PC-3 (cell line): ENCODE results near the gene SYMPK. TPM values are rescaled to one million over a fixed set of nuclear protein-coding genes. Genes with fewer than 3 reads are reported as not detected.

Experiments
- ATAC-seq: fragments of 200-7000 bp; cut with Tn5 transposase; 2 replicates; pipeline ENCODE4 v1.9.1; 2020; ENCODE audit warnings: mild to moderate bottlenecking, moderate library complexity
- BruUV-seq: library from RNA; stranded (reverse); fragments of 400-500 nt; replicated peaks from 2 replicates; lab custom pipeline; 2021; lab: Mats Ljungman, UMichigan
- CTCF ChIA-PET: fragments of 300-600 bp; sonication (Branson Sonifier 250); formaldehyde crosslinking; loops from one replicate; lab custom pipeline; 2022; ENCODE audit warnings: antibody characterized with exemption; lab: Charles Lee
- POLR2A ChIA-PET: fragments of 300-600 bp; sonication (Branson Sonifier 250); formaldehyde crosslinking; loops from one replicate; lab custom pipeline; 2022; ENCODE audit warnings: antibody characterized with exemption; ENCODE audit not compliant: unreplicated experiment; lab: Charles Lee
- DNase-seq: peaks from one replicate; pipeline ENCODE4 v3.0.0-alpha.2; 2015
- H2AFZ ChIP-seq: fragments of 300-600 bp; sonication (generic); 2 replicates; pipeline ENCODE4 v1.6.0; 2016; ENCODE audit warnings: antibody characterized with exemption, low read length
- H3F3A ChIP-seq: fragments of 300-600 bp; sonication (generic); one replicate; pipeline ENCODE4 v1.6.0; 2017; ENCODE audit warnings: antibody characterized with exemption, low read length, control low read depth, mild to moderate bottlenecking; ENCODE audit not compliant: unreplicated experiment
- H3K27ac ChIP-seq: fragments of 300-600 bp; sonication (generic); 2 replicates; pipeline ENCODE4 v1.5.1; 2016; ENCODE audit warnings: mild to moderate bottlenecking, low read length
- H3K27me3 ChIP-seq: fragments of 300-600 bp; sonication (generic); 2 replicates; pipeline ENCODE4 v1.6.1; 2016; ENCODE audit warnings: low read length, mixed read lengths
- H3K36me3 ChIP-seq: fragments of 300-600 bp; sonication (generic); 2 replicates; pipeline ENCODE4 v1.6.1; 2016; ENCODE audit warnings: low read depth, mixed run types, low read length, mixed read lengths
- H3K4me1 ChIP-seq: fragments of 300-600 bp; sonication (generic); 2 replicates; pipeline ENCODE4 v1.5.1; 2016; ENCODE audit warnings: low read length; ENCODE audit not compliant: insufficient read depth
- H3K4me2 ChIP-seq: fragments of 300-600 bp; sonication (generic); 2 replicates; pipeline ENCODE4 v1.6.0; 2016; ENCODE audit warnings: low read length
- H3K4me3 ChIP-seq: fragments of 300-600 bp; sonication (generic); 2 replicates; pipeline ENCODE4 v1.5.1; 2016; ENCODE audit warnings: mild to moderate bottlenecking, low read length, mixed read lengths
- H3K79me2 ChIP-seq: fragments of 300-600 bp; sonication (generic); 2 replicates; pipeline ENCODE4 v1.6.1; 2017; ENCODE audit warnings: low read length, mixed read lengths
- H3K9ac ChIP-seq: fragments of 300-600 bp; sonication (generic); 2 replicates; pipeline ENCODE4 v1.6.0; 2016; ENCODE audit warnings: mild to moderate bottlenecking, low read length
- H3K9me2 ChIP-seq: fragments of 300-600 bp; sonication (generic); replicated peaks from 2 replicates; pipeline ENCODE4 v1.6.1; 2016; ENCODE audit warnings: mixed run types, low read length, mixed read lengths
- H3K9me3 ChIP-seq: fragments of 300-600 bp; sonication (generic); 2 replicates; pipeline ENCODE4 v1.6.1; 2016; ENCODE audit warnings: low read length, mixed read lengths
- H4K20me1 ChIP-seq: fragments of 300-600 bp; sonication (generic); 2 replicates; pipeline ENCODE4 v1.6.1; 2016; ENCODE audit warnings: low read length, mixed read lengths
- EZH2 ChIP-seq: fragments of 300-600 bp; sonication (generic); IDR thresholded peaks from one replicate; pipeline ENCODE4 v1.6.1; 2017; ENCODE audit warnings: antibody characterized with exemption, mild to moderate bottlenecking, low read length; ENCODE audit not compliant: unreplicated experiment
- EZH2phosphoT487 ChIP-seq: fragments of 300-600 bp; sonication (generic); IDR thresholded peaks from 2 replicates; pipeline ENCODE4 v1.6.1; 2018; ENCODE audit warnings: mild to moderate bottlenecking, antibody characterized with exemption, low read length, borderline replicate concordance
- intact Hi-C: fragments of 100-400 bp; cut with micrococcal nuclease; formaldehyde crosslinking; loops from 2 replicates; pipeline ENCODE4 v1.9.0; 2023
- total RNA-seq: library from RNA; depleted of rRNA; stranded (reverse); fragments of >200 nt; gene quantifications from 2 replicates; pipeline ENCODE4 v1.2.3, GENCODE V29; 2014
- TF ChIP-seq, protein P1 (sequence below): fragments of 300-600 bp; sonication (generic); conservative IDR thresholded peaks from 2 replicates; pipeline ENCODE4 v1.5.1; 2017; ENCODE audit warnings: antibody characterized with exemption, low read depth, mild to moderate bottlenecking, low read length

SYMPK gene
- total RNA-seq, 1 experiment from 2014 or later = 36.6 TPM

DNA sequence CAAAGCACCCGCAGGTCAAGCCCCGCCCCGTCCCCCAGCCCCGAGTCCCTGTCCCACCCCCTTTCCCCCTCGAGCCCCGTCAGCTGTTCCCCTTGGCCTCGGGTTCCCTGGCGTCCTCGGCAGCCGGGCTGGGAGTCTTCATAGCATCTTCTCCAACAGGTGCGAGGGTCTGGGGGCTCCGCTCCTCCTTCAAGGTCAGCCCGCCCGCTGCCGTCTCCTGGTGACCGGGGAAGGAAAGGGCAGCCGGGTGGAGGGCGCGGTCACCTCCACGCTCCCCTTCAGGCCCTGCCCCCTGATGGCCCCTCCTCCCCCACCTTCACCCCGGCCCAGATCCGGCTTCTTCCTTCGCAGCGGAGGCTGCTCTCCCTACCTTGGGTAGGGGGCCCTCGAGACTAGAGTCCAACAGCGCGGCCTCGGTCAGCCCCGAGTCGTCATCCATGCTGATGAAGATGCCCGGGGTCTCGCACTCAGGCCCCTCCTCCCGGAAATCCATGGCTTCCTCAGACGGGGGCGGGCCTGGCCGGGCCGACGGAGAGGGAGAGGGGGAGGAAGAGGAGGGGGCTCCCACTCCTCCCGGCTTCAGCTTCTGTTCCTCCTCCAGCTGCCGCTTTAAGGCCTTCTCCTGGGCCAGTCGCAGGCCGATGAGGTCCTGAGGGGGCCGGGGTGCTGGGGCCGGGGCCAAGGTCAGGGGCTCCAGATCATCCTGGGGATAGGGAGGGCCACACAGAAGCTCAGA lies 47.3 kb downstream of the SYMPK start:
- Histone ChIP-seq H2AFZ (no peak overlapping the region), H3K4me2 (no peak overlapping the region)
- BruUV-seq = no TSS peak

DNA sequence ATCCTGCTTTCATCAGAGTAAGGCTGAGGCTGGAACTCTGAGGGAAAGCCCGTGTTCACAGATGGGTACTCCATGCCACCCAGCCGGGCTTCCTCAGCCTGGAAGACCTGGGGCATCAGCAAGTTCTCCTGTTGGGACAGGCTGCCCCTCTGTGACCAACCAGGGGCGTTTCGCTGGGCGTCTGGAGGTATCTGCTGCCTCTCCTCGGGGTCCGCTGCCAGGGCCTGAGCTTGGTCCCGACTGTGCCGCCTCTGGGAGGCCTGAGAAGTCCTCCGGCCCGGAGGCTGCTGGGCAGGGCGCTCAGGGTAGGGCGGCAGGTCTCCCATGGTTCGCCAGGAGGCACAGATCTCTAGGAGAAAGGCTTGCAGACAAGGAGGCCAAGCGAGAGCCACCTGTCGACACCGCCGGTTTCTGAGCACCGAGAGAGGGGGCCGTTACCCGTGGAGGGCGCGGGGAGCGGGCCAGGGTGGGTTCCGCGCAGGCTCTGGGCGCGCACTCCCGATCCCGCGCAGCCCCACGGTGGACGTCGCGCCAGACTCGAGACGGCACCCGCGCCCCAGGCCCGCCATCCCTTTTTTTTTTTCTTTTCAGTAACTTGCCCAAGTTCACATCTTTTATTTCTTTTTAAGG lies 48.0 kb downstream of the SYMPK start, which contains the start of gene RSPH6A:
Gene RSPH6A, minus strand, starts transcription at position 458 of the 630 bp plus-strand sequence. Its CDS starts 132 bp downstream, at position 326.
- CTCF ChIA-PET = no interaction called here
- ATAC-seq = no peak
- Histone ChIP-seq H3K9me2 (no peaks in the 10 kb centered on the region), H3K27ac (no peak within 1 kb of the TSS), H3F3A (no peaks in the 10 kb centered on the region), H3K9ac (no peak within 1 kb of the TSS), H3K79me2 (no peaks in the 10 kb centered on the region), H3K4me2 (no peak within 1 kb of the TSS), H3K36me3 (no peaks in the 10 kb centered on the region; the same call in 1 of the 2 replicates), H2AFZ (no peak within 1 kb of the TSS), H3K4me1 (no peaks in the 10 kb centered on the region; the same call in 1 of the 2 replicates), H4K20me1 (no peaks in the 10 kb centered on the region), H3K4me3 (no peak within 1 kb of the TSS), H3K9me3 (no peaks in the 10 kb centered on the region), H3K27me3 (no peaks in the 10 kb centered on the region)
- POLR2A ChIA-PET = no interaction called here
- intact Hi-C loops = no loop called here
- no TSS peak for BruUV-seq
- no peak for DNase-seq
- TF ChIP-seq, protein P1, sequence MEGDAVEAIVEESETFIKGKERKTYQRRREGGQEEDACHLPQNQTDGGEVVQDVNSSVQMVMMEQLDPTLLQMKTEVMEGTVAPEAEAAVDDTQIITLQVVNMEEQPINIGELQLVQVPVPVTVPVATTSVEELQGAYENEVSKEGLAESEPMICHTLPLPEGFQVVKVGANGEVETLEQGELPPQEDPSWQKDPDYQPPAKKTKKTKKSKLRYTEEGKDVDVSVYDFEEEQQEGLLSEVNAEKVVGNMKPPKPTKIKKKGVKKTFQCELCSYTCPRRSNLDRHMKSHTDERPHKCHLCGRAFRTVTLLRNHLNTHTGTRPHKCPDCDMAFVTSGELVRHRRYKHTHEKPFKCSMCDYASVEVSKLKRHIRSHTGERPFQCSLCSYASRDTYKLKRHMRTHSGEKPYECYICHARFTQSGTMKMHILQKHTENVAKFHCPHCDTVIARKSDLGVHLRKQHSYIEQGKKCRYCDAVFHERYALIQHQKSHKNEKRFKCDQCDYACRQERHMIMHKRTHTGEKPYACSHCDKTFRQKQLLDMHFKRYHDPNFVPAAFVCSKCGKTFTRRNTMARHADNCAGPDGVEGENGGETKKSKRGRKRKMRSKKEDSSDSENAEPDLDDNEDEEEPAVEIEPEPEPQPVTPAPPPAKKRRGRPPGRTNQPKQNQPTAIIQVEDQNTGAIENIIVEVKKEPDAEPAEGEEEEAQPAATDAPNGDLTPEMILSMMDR = no peak
- no peak for TF ChIP-seq EZH2phosphoT487
- TF ChIP-seq EZH2 = no peak

More for the DNA sequence above, 47.3 kb downstream of the SYMPK start:
- Histone ChIP-seq H3K9me2 (no peaks in the 10 kb centered on the region), H4K20me1 (no peaks in the 10 kb centered on the region), H3K27ac (no peak overlapping the region), H3K27me3 (no peaks in the 10 kb centered on the region), H3K4me1 (no peaks in the 10 kb centered on the region; the same call in 1 of the 2 replicates), H3K9ac (no peak overlapping the region), H3K79me2 (no peaks in the 10 kb centered on the region), H3F3A (no peaks in the 10 kb centered on the region), H3K4me3 (no peak overlapping the region), H3K9me3 (no peaks in the 10 kb centered on the region), H3K36me3 (no peaks in the 10 kb centered on the region; the same call in 1 of the 2 replicates)
- no peak for DNase-seq
- CTCF ChIA-PET = no interaction called here
- intact Hi-C loops = no loop called here
- TF ChIP-seq EZH2 = no peak
- no peak for TF ChIP-seq EZH2phosphoT487
- TF ChIP-seq, protein P1 = no peak
- POLR2A ChIA-PET = no interaction called here
- no peak for ATAC-seq
